Measurements from ENCODE around the gene TMEM229A.

- no peak for TF ChIP-seq TP53 (CRISPR knock-in tag; IDR thresholded peaks at IDR 0.05)
- TF ChIP-seq CTCF (IDR thresholded peaks at IDR 0.05), result no peak
- TF ChIP-seq NFE2L1 (CRISPR knock-in tag; IDR thresholded peaks at IDR 0.05), result no peak
- TF ChIP-seq, protein P1, sequence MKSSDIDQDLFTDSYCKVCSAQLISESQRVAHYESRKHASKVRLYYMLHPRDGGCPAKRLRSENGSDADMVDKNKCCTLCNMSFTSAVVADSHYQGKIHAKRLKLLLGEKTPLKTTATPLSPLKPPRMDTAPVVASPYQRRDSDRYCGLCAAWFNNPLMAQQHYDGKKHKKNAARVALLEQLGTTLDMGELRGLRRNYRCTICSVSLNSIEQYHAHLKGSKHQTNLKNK (CRISPR knock-in tag; IDR thresholded peaks at IDR 0.05), result no peak
- TF ChIP-seq MAX (CRISPR knock-in tag; IDR thresholded peaks at IDR 0.05), result no peak
- TF ChIP-seq, protein P2, sequence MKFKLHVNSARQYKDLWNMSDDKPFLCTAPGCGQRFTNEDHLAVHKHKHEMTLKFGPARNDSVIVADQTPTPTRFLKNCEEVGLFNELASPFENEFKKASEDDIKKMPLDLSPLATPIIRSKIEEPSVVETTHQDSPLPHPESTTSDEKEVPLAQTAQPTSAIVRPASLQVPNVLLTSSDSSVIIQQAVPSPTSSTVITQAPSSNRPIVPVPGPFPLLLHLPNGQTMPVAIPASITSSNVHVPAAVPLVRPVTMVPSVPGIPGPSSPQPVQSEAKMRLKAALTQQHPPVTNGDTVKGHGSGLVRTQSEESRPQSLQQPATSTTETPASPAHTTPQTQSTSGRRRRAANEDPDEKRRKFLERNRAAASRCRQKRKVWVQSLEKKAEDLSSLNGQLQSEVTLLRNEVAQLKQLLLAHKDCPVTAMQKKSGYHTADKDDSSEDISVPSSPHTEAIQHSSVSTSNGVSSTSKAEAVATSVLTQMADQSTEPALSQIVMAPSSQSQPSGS (CRISPR knock-in tag; IDR thresholded peaks at IDR 0.05; ENCODE audit: borderline replicate concordance, low read depth), result no peak
- TF ChIP-seq CREB1 (CRISPR knock-in tag; IDR thresholded peaks at IDR 0.05), result no peak
- TF ChIP-seq NR2C2 (CRISPR knock-in tag; IDR thresholded peaks at IDR 0.05), result no peak
- no peak for TF ChIP-seq IRF1 (CRISPR knock-in tag; IDR thresholded peaks at IDR 0.05)
- TF ChIP-seq, protein P3, sequence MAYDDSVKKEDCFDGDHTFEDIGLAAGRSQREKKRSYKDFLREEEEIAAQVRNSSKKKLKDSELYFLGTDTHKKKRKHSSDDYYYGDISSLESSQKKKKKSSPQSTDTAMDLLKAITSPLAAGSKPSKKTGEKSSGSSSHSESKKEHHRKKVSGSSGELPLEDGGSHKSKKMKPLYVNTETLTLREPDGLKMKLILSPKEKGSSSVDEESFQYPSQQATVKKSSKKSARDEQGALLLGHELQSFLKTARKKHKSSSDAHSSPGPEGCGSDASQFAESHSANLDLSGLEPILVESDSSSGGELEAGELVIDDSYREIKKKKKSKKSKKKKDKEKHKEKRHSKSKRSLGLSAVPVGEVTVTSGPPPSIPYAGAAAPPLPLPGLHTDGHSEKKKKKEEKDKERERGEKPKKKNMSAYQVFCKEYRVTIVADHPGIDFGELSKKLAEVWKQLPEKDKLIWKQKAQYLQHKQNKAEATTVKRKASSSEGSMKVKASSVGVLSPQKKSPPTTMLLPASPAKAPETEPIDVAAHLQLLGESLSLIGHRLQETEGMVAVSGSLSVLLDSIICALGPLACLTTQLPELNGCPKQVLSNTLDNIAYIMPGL (CRISPR knock-in tag; IDR thresholded peaks at IDR 0.05), result no peak
Measured at GRCh38 chr7:124027236-124027635, 5.6 kb downstream of the TMEM229A start.

All from WTC11 (cell line).